Measurements from ENCODE around the gene SPATA1. TPM values are rescaled to one million over a fixed set of nuclear protein-coding genes. Genes with fewer than 3 reads are reported as not detected.

Gene SPATA1
- total and polyA plus RNA-seq, 5 donors from 2014 or later, result 0.21 to 2.4 TPM; not detected in 3

GRCh38 chr1:84611091-84611490 is 104.9 kb downstream of the SPATA1 start:
- ATAC-seq (ENCODE audit: low read depth in 2 of 2), result no peak
- Mint-ChIP-seq H3K36me3 (peaks cover 5% of the 10 kb centered on the region), H3K27ac (peak overlapping the region in 2 of 3 donors; percentile 45 to 82), H3K27me3 (no peaks in the 10 kb centered on the region), H3K9me3 (peaks cover 4 to 19% (median 6%) of the 10 kb centered on the region in 7 donors), H3K4me1 (peaks cover 0 to 10% (median 3%) of the 10 kb centered on the region in 4 donors), H3K4me3 (peak overlapping the region in 1 of 4 donors; percentile 10)
- H3K4me1 ChIP-seq (ENCODE audit: control insufficient read depth, insufficient read depth, low read length, poor library complexity, severe bottlenecking), result no peaks in the 10 kb centered on the region
- H3K4me3 ChIP-seq (ENCODE audit: low read depth, low read length), result no peak overlapping the region
- peaks cover 2% of the 10 kb centered on the region for H3K27me3 ChIP-seq (ENCODE audit: control insufficient read depth, insufficient read depth, low read length)
- H3K36me3 ChIP-seq (ENCODE audit: control insufficient read depth, insufficient read depth, low read length), result no peaks in the 10 kb centered on the region
- DNase-seq, result no peak
- no peak overlapping the region for H3K27ac ChIP-seq (ENCODE audit: insufficient read depth, low read length, poor library complexity, severe bottlenecking)
- peaks cover 1 to 18% of the 10 kb centered on the region in 2 experiments for H3K9me3 ChIP-seq (ENCODE audit: control insufficient read depth in 2 of 2, low read length in 2 of 2)

- Mint-ChIP-seq H3K27me3 (no peaks in the 10 kb centered on the region), H3K27ac (peak overlapping the region; percentile 2 to 82 (median 45)), H3K4me3 (peak overlapping the region in 2 of 4 donors; percentile 10 to 32), H3K9me3 (peaks cover 0 to 12% (median 2%) of the 10 kb centered on the region in 7 donors), H3K4me1 (peaks cover 0 to 10% (median 3%) of the 10 kb centered on the region in 4 donors), H3K36me3 (peaks cover under 1% of the 10 kb centered on the region)
- Histone ChIP-seq H3K4me3 (ENCODE audit: low read depth, low read length) (no peak overlapping the region), H3K9me3 (ENCODE audit: control insufficient read depth in 2 of 2, low read length in 2 of 2) (peaks cover 0 to 12% of the 10 kb centered on the region in 2 experiments), H3K36me3 (ENCODE audit: control insufficient read depth, insufficient read depth, low read length) (no peaks in the 10 kb centered on the region), H3K27ac (ENCODE audit: insufficient read depth, low read length, poor library complexity, severe bottlenecking) (peak overlapping the region; percentile 15), H3K27me3 (ENCODE audit: control insufficient read depth, insufficient read depth, low read length) (peaks cover 2% of the 10 kb centered on the region), H3K4me1 (ENCODE audit: control insufficient read depth, insufficient read depth, low read length, poor library complexity, severe bottlenecking) (no peaks in the 10 kb centered on the region)
- DNase-seq (peak in 2 of 3 donors; percentile 9 to 18), ATAC-seq (ENCODE audit: low read depth in 2 of 2) (peak in 1 of 2 donors; percentile 25)
Measured at GRCh38 chr1:84611796-84612195, 105.6 kb downstream of the SPATA1 start.

- Histone ChIP-seq H3K9me3 (ENCODE audit: control insufficient read depth in 2 of 2, low read length in 2 of 2) (peaks cover 0 to 12% of the 10 kb centered on the region in 2 experiments), H3K4me3 (ENCODE audit: low read depth, low read length) (no peak overlapping the region), H3K36me3 (ENCODE audit: control insufficient read depth, insufficient read depth, low read length) (no peaks in the 10 kb centered on the region), H3K27ac (ENCODE audit: insufficient read depth, low read length, poor library complexity, severe bottlenecking) (no peak overlapping the region), H3K27me3 (ENCODE audit: control insufficient read depth, insufficient read depth, low read length) (peaks cover 2% of the 10 kb centered on the region), H3K4me1 (ENCODE audit: control insufficient read depth, insufficient read depth, low read length, poor library complexity, severe bottlenecking) (no peaks in the 10 kb centered on the region)
- ATAC-seq (ENCODE audit: low read depth in 2 of 2), result no peak
- no peak overlapping the region for H3K27ac Mint-ChIP-seq
- H3K4me1 Mint-ChIP-seq, result peaks cover 0 to 10% (median 3%) of the 10 kb centered on the region in 4 donors
- H3K4me3 Mint-ChIP-seq, result no peak overlapping the region
- H3K9me3 Mint-ChIP-seq, result peaks cover 0 to 6% (median 2%) of the 10 kb centered on the region in 7 donors
- no peaks in the 10 kb centered on the region for H3K27me3 Mint-ChIP-seq
- no peaks in the 10 kb centered on the region for H3K36me3 Mint-ChIP-seq
- DNase-seq, result no peak
Measured at GRCh38 chr1:84613026-84613425, 106.8 kb downstream of the SPATA1 start.

- peaks cover 0 to 6% (median 2%) of the 10 kb centered on the region in 7 donors for H3K9me3 Mint-ChIP-seq
- H3K27ac ChIP-seq (ENCODE audit: insufficient read depth, low read length, poor library complexity, severe bottlenecking), result no peak overlapping the region
- H3K9me3 ChIP-seq (ENCODE audit: control insufficient read depth in 2 of 2, low read length in 2 of 2), result peaks cover 0 to 12% of the 10 kb centered on the region in 2 experiments
- no peaks in the 10 kb centered on the region for H3K36me3 ChIP-seq (ENCODE audit: control insufficient read depth, insufficient read depth, low read length)
- H3K27me3 Mint-ChIP-seq, result no peaks in the 10 kb centered on the region
- peaks cover 2% of the 10 kb centered on the region for H3K27me3 ChIP-seq (ENCODE audit: control insufficient read depth, insufficient read depth, low read length)
- peaks cover 0 to 10% (median 3%) of the 10 kb centered on the region in 4 donors for H3K4me1 Mint-ChIP-seq
- no peak overlapping the region for H3K4me3 ChIP-seq (ENCODE audit: low read depth, low read length)
- no peaks in the 10 kb centered on the region for H3K36me3 Mint-ChIP-seq
- DNase-seq (no peak), ATAC-seq (ENCODE audit: low read depth in 2 of 2) (no peak)
- no peak overlapping the region for H3K4me3 Mint-ChIP-seq
- no peaks in the 10 kb centered on the region for H3K4me1 ChIP-seq (ENCODE audit: control insufficient read depth, insufficient read depth, low read length, poor library complexity, severe bottlenecking)
- no peak overlapping the region for H3K27ac Mint-ChIP-seq
Measured at GRCh38 chr1:84613887-84614286, 107.7 kb downstream of the SPATA1 start.

- Mint-ChIP-seq H3K4me3 (peak overlapping the region in 1 of 4 donors; percentile 45), H3K9me3 (peaks cover 0 to 6% (median 2%) of the 10 kb centered on the region in 7 donors), H3K4me1 (peaks cover 0 to 21% (median 8%) of the 10 kb centered on the region in 4 donors), H3K36me3 (no peaks in the 10 kb centered on the region), H3K27me3 (no peaks in the 10 kb centered on the region), H3K27ac (no peak overlapping the region)
- DNase-seq, result no peak
- Histone ChIP-seq H3K27me3 (ENCODE audit: control insufficient read depth, insufficient read depth, low read length) (no peaks in the 10 kb centered on the region), H3K27ac (ENCODE audit: insufficient read depth, low read length, poor library complexity, severe bottlenecking) (no peak overlapping the region), H3K36me3 (ENCODE audit: control insufficient read depth, insufficient read depth, low read length) (no peaks in the 10 kb centered on the region), H3K9me3 (ENCODE audit: control insufficient read depth in 2 of 2, low read length in 2 of 2) (peaks cover 0 to 12% of the 10 kb centered on the region in 2 experiments), H3K4me3 (ENCODE audit: low read depth, low read length) (no peak overlapping the region), H3K4me1 (ENCODE audit: control insufficient read depth, insufficient read depth, low read length, poor library complexity, severe bottlenecking) (peaks cover 4% of the 10 kb centered on the region)
- ATAC-seq (ENCODE audit: low read depth in 2 of 2), result no peak
Measured at GRCh38 chr1:84615790-84616189, 109.6 kb downstream of the SPATA1 start.

Other genes with a start within 250 kb of the SPATA1 start
- not detected for gene SAMD13, start 204.7 kb upstream of the SPATA1 start, total RNA-seq
- under 1 TPM in 3 of 4 donors, not detected in 1; 0.17 to 0.42 (median 0.31) TPM for gene SAMD13, start 204.7 kb upstream of the SPATA1 start, polyA plus RNA-seq
- gene DNASE2B, start 107.9 kb upstream of the SPATA1 start, total RNA-seq, result not detected
- gene DNASE2B, start 107.9 kb upstream of the SPATA1 start, polyA plus RNA-seq, result not detected
- gene RPF1, start 27.1 kb upstream of the SPATA1 start, total RNA-seq, result 46.8 TPM
- 10 to 100 TPM; 59.2 to 90.0 (median 69.3) TPM for gene RPF1, start 27.1 kb upstream of the SPATA1 start, polyA plus RNA-seq
- gene GNG5, start 195 bp downstream of the SPATA1 start, total RNA-seq, result 33.0 TPM
- gene GNG5, start 195 bp downstream of the SPATA1 start, polyA plus RNA-seq, result 100 to 1,000 TPM; 207 to 318 (median 268) TPM
- 15.6 TPM for gene CTBS, start 68.1 kb downstream of the SPATA1 start, total RNA-seq
- 10 to 100 TPM; 20.0 to 24.9 (median 22.5) TPM for gene CTBS, start 68.1 kb downstream of the SPATA1 start, polyA plus RNA-seq
- 9.3 TPM for gene SSX2IP, start 184.1 kb downstream of the SPATA1 start, total RNA-seq
- gene SSX2IP, start 184.1 kb downstream of the SPATA1 start, polyA plus RNA-seq, result 1 to 10 TPM; 1.5 to 3.9 (median 2.7) TPM

Data from CD4-positive, CD25-positive, alpha-beta regulatory T cell (primary cell).